ENCODE measurements around the gene PRM1.

DNA sequence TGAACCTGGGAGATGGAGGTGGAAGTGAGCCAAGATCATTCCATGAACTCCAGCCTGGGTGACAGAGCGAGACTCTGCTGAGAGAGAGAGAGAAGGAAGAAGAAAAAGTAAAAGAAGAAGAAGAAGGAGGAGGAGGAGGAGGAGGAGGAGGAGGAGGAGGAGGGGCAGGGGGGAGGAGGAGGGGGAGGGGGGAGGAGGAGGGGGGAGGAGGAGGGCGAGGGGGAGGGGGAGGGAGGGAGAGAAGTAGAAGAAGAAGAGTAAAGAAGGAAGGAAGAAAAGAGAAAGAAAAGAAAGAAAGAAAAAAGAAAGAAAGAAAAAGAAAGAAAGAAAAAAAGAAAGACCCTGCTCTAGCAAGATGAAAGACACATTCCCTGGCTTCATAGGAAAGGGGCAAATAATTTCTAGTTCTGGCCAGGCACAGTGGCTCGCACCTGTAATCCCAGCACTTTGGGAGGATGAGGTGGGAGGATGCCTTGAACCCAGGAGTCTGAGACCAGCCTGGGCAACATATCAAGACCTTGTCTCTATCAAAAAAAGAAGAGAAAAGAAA lies 48.8 kb downstream of the PRM1 start:
- TF ChIP-seq, protein P1, sequence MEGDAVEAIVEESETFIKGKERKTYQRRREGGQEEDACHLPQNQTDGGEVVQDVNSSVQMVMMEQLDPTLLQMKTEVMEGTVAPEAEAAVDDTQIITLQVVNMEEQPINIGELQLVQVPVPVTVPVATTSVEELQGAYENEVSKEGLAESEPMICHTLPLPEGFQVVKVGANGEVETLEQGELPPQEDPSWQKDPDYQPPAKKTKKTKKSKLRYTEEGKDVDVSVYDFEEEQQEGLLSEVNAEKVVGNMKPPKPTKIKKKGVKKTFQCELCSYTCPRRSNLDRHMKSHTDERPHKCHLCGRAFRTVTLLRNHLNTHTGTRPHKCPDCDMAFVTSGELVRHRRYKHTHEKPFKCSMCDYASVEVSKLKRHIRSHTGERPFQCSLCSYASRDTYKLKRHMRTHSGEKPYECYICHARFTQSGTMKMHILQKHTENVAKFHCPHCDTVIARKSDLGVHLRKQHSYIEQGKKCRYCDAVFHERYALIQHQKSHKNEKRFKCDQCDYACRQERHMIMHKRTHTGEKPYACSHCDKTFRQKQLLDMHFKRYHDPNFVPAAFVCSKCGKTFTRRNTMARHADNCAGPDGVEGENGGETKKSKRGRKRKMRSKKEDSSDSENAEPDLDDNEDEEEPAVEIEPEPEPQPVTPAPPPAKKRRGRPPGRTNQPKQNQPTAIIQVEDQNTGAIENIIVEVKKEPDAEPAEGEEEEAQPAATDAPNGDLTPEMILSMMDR (IDR thresholded peaks at IDR 0.05) = no peak
- no peak for TF ChIP-seq POLR2A (IDR thresholded peaks at IDR 0.05)
